OCI-LY1 (cell line): ENCODE measurements around the gene PTCH1.

Experiments used
- H2AFZ ChIP-seq: fragments of 200-600 bp; sonication (generic), shearing (Covaris generic); 2 replicates; pipeline ENCODE4 v1.6.0; 2014; ENCODE audit warnings: antibody characterized with exemption, mild to moderate bottlenecking, low read length
- H3F3A ChIP-seq: fragments of 200-600 bp; sonication (generic), shearing (Covaris generic); 2 replicates; pipeline ENCODE4 v1.6.0; 2014; ENCODE audit warnings: mild to moderate bottlenecking, antibody characterized with exemption, low read length, moderate library complexity; ENCODE audit not compliant: insufficient read depth
- H3K27ac ChIP-seq: fragments of 200-600 bp; sonication (generic); 2 replicates; pipeline ENCODE4 v1.5.1; 2014; ENCODE audit warnings: low read length, mixed run types, mild to moderate bottlenecking, low read depth; ENCODE audit not compliant: poor library complexity, severe bottlenecking
- H3K27me3 ChIP-seq: fragments of 200-600 bp; sonication (generic); 2 replicates; pipeline ENCODE4 v1.6.0; 2014; ENCODE audit warnings: antibody characterized with exemption, mild to moderate bottlenecking, low read length, moderate library complexity; ENCODE audit not compliant: insufficient read depth
- H3K36me3 ChIP-seq: fragments of 200-600 bp; sonication (generic); 2 replicates; pipeline ENCODE4 v1.6.1; 2014; ENCODE audit warnings: mild to moderate bottlenecking, antibody characterized with exemption, low read length, moderate library complexity, mixed read lengths; ENCODE audit not compliant: insufficient read depth
- H3K4me1 ChIP-seq: fragments of 200-600 bp; sonication (generic); 2 replicates; pipeline ENCODE4 v1.5.1; 2014; ENCODE audit warnings: mild to moderate bottlenecking, low read length, moderate library complexity; ENCODE audit not compliant: insufficient read depth, severe bottlenecking
- H3K4me2 ChIP-seq: fragments of 200-600 bp; sonication (generic), shearing (Covaris generic); 2 replicates; pipeline ENCODE4 v1.6.1; 2014; ENCODE audit warnings: low read length
- H3K4me3 ChIP-seq: fragments of 200-600 bp; sonication (generic); 2 replicates; pipeline ENCODE4 v1.5.1; 2014; ENCODE audit warnings: low read length, low read depth, mild to moderate bottlenecking, mixed read lengths; ENCODE audit not compliant: poor library complexity, severe bottlenecking
- H3K79me2 ChIP-seq: fragments of 200-600 bp; shearing (Covaris generic); 2 replicates; pipeline ENCODE4 v1.6.1; 2016; ENCODE audit warnings: mixed run types, low read length, mixed read lengths; ENCODE audit not compliant: insufficient read depth
- H3K9ac ChIP-seq: fragments of 200-600 bp; sonication (generic), shearing (Covaris generic); 2 replicates; pipeline ENCODE4 v1.6.1; 2014; ENCODE audit warnings: mild to moderate bottlenecking, low read length, mixed read lengths
- H3K9me2 ChIP-seq: fragments of 200-600 bp; sonication (generic), shearing (Covaris generic); 2 replicates; pipeline ENCODE4 v1.6.1; 2014; ENCODE audit warnings: low read depth, mild to moderate bottlenecking, low read length, mixed read lengths
- H3K9me3 ChIP-seq: fragments of 200-600 bp; shearing (Covaris generic); 2 replicates; pipeline ENCODE4 v1.6.1; 2014; ENCODE audit warnings: low read length, mixed read lengths
- H4K20me1 ChIP-seq: fragments of 200-600 bp; sonication (generic), shearing (Covaris generic); 2 replicates; pipeline ENCODE4 v1.6.0; 2016; ENCODE audit warnings: mild to moderate bottlenecking, low read length; ENCODE audit not compliant: insufficient read depth
- CTCF ChIP-seq: fragments of 200-600 bp; sonication (generic), shearing (Covaris generic); IDR thresholded peaks from 2 replicates; pipeline ENCODE4 v1.5.1; 2017; ENCODE audit warnings: mild to moderate bottlenecking, antibody characterized with exemption, low read length, moderate library complexity, mixed read lengths
- EZH2 ChIP-seq: fragments of 200-600 bp; sonication (generic), shearing (Covaris generic); IDR thresholded peaks from 2 replicates; pipeline ENCODE4 v1.8.0; 2017; ENCODE audit warnings: borderline replicate concordance, mixed run types, mild to moderate bottlenecking, antibody characterized with exemption, low read length, moderate library complexity, mixed read lengths

PTCH1 gene

GRCh38 chr9:95494022-95494415 lies 22.8 kb downstream of the PTCH1 start:
- H3K27ac ChIP-seq: peak overlapping the region; percentile 97

GRCh38 chr9:95493402-95493801 lies 23.4 kb downstream of the PTCH1 start:
- Histone ChIP-seq H3K4me2 (peak overlapping the region; percentile 87), H3K9me3 (no peaks in the 10 kb centered on the region), H2AFZ (no peak overlapping the region), H3K27me3 (no peaks in the 10 kb centered on the region), H3K79me2 (peaks cover 68% of the 10 kb centered on the region), H3K27ac (peak overlapping the region; percentile 97), H3K9ac (peak overlapping the region; percentile 70), H3K4me3 (peak overlapping the region; percentile 58), H3K4me1 (peaks cover 81% of the 10 kb centered on the region), H3K36me3 (peaks cover 4% of the 10 kb centered on the region; the same call in 1 of the 2 replicates), H4K20me1 (no peaks in the 10 kb centered on the region), H3F3A (peaks cover 13% of the 10 kb centered on the region; the same call in 1 of the 2 replicates), H3K9me2 (no peaks in the 10 kb centered on the region)
- TF ChIP-seq EZH2: no peak
- no peak for TF ChIP-seq CTCF

More at GRCh38 chr9:95494022-95494415, 22.8 kb downstream of the PTCH1 start:
- Histone ChIP-seq H3K4me3 (peak overlapping the region; percentile 58), H4K20me1 (no peaks in the 10 kb centered on the region), H3K9me3 (no peaks in the 10 kb centered on the region), H3K27me3 (no peaks in the 10 kb centered on the region), H2AFZ (no peak overlapping the region), H3K9ac (peak overlapping the region; percentile 70), H3K9me2 (no peaks in the 10 kb centered on the region), H3K4me2 (peak overlapping the region; percentile 87), H3K4me1 (peaks cover 83% of the 10 kb centered on the region), H3K79me2 (peaks cover 64% of the 10 kb centered on the region), H3K36me3 (peaks cover 9% of the 10 kb centered on the region; the same call in 1 of the 2 replicates), H3F3A (peaks cover 13% of the 10 kb centered on the region; the same call in 1 of the 2 replicates)
- no peak for TF ChIP-seq CTCF
- TF ChIP-seq EZH2: no peak

GRCh38 chr9:95491543-95492320 lies 25.0 kb downstream of the PTCH1 start:
- H2AFZ ChIP-seq: no peak overlapping the region
- peaks cover 65% of the 10 kb centered on the region for H3K4me1 ChIP-seq
- H3K9me3 ChIP-seq: no peaks in the 10 kb centered on the region
- no peaks in the 10 kb centered on the region for H3K36me3 ChIP-seq
- H3K79me2 ChIP-seq: peaks cover 67% of the 10 kb centered on the region
- no peak for TF ChIP-seq EZH2
- TF ChIP-seq CTCF: peak; percentile 23; the same call in 1 of the 2 replicates
- no peaks in the 10 kb centered on the region for H3K9me2 ChIP-seq
- peak overlapping the region; percentile 70; the same call in 1 of the 2 replicates for H3K9ac ChIP-seq
- no peaks in the 10 kb centered on the region for H4K20me1 ChIP-seq
- H3K27me3 ChIP-seq: no peaks in the 10 kb centered on the region
- H3K4me2 ChIP-seq: peak overlapping the region; percentile 87
- H3K27ac ChIP-seq: peak overlapping the region; percentile 97
- H3K4me3 ChIP-seq: peak overlapping the region; percentile 58
- peaks cover 13% of the 10 kb centered on the region; the same call in 1 of the 2 replicates for H3F3A ChIP-seq
